GM19452 (cell line): Measurements from ENCODE around the gene SLC35B1.
"Not testable (repeated sequence)": the region's sequence is repeated elsewhere in the genome, so short reads cannot be mapped to it uniquely, and the experiment has no call there.

Experiments
- ATAC-seq: cut with Tn5 transposase; IDR thresholded peaks from one replicate; pipeline ENCODE4 v1.9.1; 2021; ENCODE audit not compliant: unreplicated experiment

Gene SLC35B1

GRCh38 chr17:49734515-49735490 is 27.0 kb upstream of the SLC35B1 start:
- ATAC-seq: no peak

GRCh38 chr17:49731435-49731831 is 23.7 kb upstream of the SLC35B1 start:
- ATAC-seq: no peak

- no peak for ATAC-seq
These were observed 23.1 kb upstream of the SLC35B1 start for GRCh38 chr17:49730785-49731434.

- no peak for ATAC-seq
These were observed 22.5 kb upstream of the SLC35B1 start for GRCh38 chr17:49730078-49730784.

GRCh38 chr17:49729069-49729468 is 21.3 kb upstream of the SLC35B1 start:
- no peak for ATAC-seq

GRCh38 chr17:49728425-49728824 is 20.7 kb upstream of the SLC35B1 start:
- ATAC-seq: no peak

GRCh38 chr17:49727380-49727779 is 19.6 kb upstream of the SLC35B1 start:
- no peak for ATAC-seq

GRCh38 chr17:49725452-49726130 is 17.8 kb upstream of the SLC35B1 start:
- no peak for ATAC-seq

- ATAC-seq: not testable (repeated sequence)
These were observed 16.8 kb upstream of the SLC35B1 start for GRCh38 chr17:49724552-49724951.

GRCh38 chr17:49723423-49723822 is 15.7 kb upstream of the SLC35B1 start:
- no peak for ATAC-seq

GRCh38 chr17:49722066-49722465 is 14.3 kb upstream of the SLC35B1 start:
- no peak for ATAC-seq

- no peak for ATAC-seq
These were observed 9.7 kb upstream of the SLC35B1 start for GRCh38 chr17:49717371-49717861.

GRCh38 chr17:49716668-49717364 is 9.1 kb upstream of the SLC35B1 start:
- ATAC-seq: no peak

- ATAC-seq: no peak
These were observed 8.0 kb upstream of the SLC35B1 start for GRCh38 chr17:49715717-49716279.

- no peak for ATAC-seq
These were observed 7.5 kb upstream of the SLC35B1 start for GRCh38 chr17:49715216-49715615.

- no peak for ATAC-seq
These were observed 885 bp upstream of the SLC35B1 start for GRCh38 chr17:49708515-49709183.

GRCh38 chr17:49707246-49707607 is 537 bp downstream of the SLC35B1 start:
- ATAC-seq: no peak

GRCh38 chr17:49705254-49705653 is 2.5 kb downstream of the SLC35B1 start:
- no peak for ATAC-seq

- no peak for ATAC-seq
These were observed 4.0 kb downstream of the SLC35B1 start for GRCh38 chr17:49703557-49704277.
